Kasumi-1 (cell line): ENCODE results near the gene NXT2.
"Not testable (repeated sequence)": the region's sequence is repeated elsewhere in the genome, so short reads cannot be mapped to it uniquely, and the experiment has no call there.

Experiments used
- DNase-seq, 2 experiments: peaks; one replicate each; lab custom pipeline; 2025; lab: John Stamatoyannopoulos, UW

NXT2 gene

GRCh38 chrX:109536439-109537323 lies at the start of gene NXT2:
Gene NXT2, plus strand, starts transcription at chrX:109536844. Its CDS starts 163 bp downstream, at chrX:109537007.
- DNase-seq: peak; percentile 71 to 74

- DNase-seq: no peak
Measured at GRCh38 chrX:109487640-109488039, 49.0 kb upstream of the NXT2 start.

GRCh38 chrX:109489174-109489573 lies 47.5 kb upstream of the NXT2 start:
- no peak for DNase-seq

GRCh38 chrX:109498434-109498833 lies 38.2 kb upstream of the NXT2 start:
- DNase-seq: no peak

GRCh38 chrX:109501176-109501575 lies 35.5 kb upstream of the NXT2 start:
- no peak for DNase-seq

- no peak for DNase-seq
Measured at GRCh38 chrX:109508915-109509314, 27.7 kb upstream of the NXT2 start.

- DNase-seq: no peak
Measured at GRCh38 chrX:109511113-109511512, 25.5 kb upstream of the NXT2 start.

GRCh38 chrX:109519001-109519400 lies 17.6 kb upstream of the NXT2 start:
- no peak for DNase-seq

GRCh38 chrX:109533005-109533404 lies 3.6 kb upstream of the NXT2 start:
- peak; percentile 51 to 60 for DNase-seq

- DNase-seq: no peak
Measured at GRCh38 chrX:109533631-109534030, 3.0 kb upstream of the NXT2 start.

GRCh38 chrX:109534933-109535332 lies 1.7 kb upstream of the NXT2 start:
- DNase-seq: no peak

GRCh38 chrX:109535578-109535977 lies 1.1 kb upstream of the NXT2 start:
- DNase-seq: no peak

GRCh38 chrX:109537324-109537665 lies 651 bp downstream of the NXT2 start:
- peak; percentile 28 to 44 for DNase-seq

GRCh38 chrX:109539007-109539406 lies 2.4 kb downstream of the NXT2 start:
- not testable (repeated sequence) for DNase-seq

- no peak for DNase-seq
Measured at GRCh38 chrX:109553862-109554261, 17.2 kb downstream of the NXT2 start.

- not testable (repeated sequence) for DNase-seq
Measured at GRCh38 chrX:109576083-109576482, 39.4 kb downstream of the NXT2 start.

GRCh38 chrX:109577055-109577454 lies 40.4 kb downstream of the NXT2 start:
- DNase-seq: no peak

GRCh38 chrX:109578916-109579315 lies 42.3 kb downstream of the NXT2 start:
- no peak for DNase-seq

- DNase-seq: no peak
Measured at GRCh38 chrX:109585488-109585887, 48.8 kb downstream of the NXT2 start.

- no peak for DNase-seq
Measured at GRCh38 chrX:109590176-109590575, 53.5 kb downstream of the NXT2 start.
